ENCODE data around the gene NPRL2. TPM values are rescaled to one million over a fixed set of nuclear protein-coding genes. Genes with fewer than 3 reads are reported as not detected.

NPRL2 gene
- total RNA-seq, 1 donor from 2014 or later = 19.1 TPM

DNA sequence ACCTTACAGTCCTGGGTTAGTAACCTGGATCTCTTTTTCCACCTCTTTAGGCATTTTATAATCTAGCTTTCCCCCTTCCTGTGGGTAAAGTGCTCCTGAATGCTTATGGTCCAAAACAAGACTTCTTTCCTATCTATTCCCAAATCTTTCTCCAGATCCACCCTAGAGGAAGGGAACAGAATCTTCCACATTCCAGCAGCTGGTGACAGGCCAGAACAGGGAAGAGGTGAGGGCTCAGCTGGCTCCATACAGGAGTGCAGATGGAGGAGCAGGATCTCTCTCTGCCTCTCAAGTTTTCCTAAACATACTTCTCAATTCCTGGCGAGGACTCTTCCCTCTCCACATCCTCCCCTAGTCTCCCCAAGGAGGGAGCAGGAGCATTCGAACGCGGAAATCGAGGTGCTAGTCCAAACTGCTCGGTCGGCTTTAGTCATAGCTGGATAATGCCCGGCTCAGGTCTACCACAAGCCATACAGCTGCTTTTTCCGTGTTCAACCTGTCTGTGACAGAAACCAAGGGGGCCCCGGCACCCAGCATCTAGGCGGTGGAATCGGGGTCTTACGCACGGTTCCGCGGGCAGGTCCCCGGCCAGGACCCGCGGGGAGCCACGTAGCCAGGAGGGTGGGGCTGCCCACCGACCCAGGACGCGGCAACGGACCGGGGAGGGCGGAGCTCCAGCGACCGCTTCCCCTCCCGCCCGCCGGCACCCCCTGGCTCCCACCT is 14.0 kb downstream of the NPRL2 start:
- intact Hi-C loops (cut with DNase I) = loop anchor here (5.0 kb wide), 1 partner anchor 34 kb away; the partner anchor contains the start of gene HYAL1
- DNase-seq (ENCODE audit: low spot score) = no peak

DNA sequence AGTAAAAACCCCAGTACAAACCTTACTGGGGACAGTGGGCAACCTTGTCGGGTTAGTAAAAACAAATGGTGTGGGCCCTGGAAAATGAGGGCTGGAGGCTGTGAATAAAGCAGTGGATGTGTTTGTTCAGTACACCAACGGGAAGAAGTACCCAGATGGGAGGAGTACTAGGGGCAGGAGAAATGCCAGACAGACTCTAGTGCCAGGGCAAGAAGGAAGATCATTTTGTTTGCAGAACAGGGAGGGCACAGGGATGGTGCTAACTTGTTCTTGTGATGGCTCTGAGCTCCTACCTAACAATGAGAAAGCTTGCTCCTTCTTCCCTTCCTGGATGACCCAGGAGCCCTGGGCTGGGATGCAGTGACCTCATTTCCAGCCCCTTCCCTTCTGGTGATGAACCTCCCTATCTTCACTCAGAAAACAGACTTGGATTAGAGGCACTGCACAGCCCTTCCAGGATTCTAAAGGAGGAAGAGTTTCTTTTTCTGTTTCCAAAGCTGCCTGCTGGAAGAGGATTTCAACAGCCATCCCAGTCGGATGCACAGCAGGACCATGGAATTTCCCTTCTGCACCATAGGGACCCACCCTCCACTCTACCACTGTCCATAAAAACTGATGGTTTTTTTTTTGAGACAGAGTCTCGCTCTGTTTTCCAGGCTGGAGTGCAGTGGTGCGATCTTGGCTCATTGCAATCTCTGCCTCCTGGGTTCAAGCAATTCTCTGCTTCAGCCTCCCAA is 16.1 kb downstream of the NPRL2 start:
- no peak for DNase-seq (ENCODE audit: low spot score)
- intact Hi-C loops (cut with DNase I) = loop anchor here (5.0 kb wide), 1 partner anchor 32 kb away; the partner anchor contains the start of gene HYAL1

DNA sequence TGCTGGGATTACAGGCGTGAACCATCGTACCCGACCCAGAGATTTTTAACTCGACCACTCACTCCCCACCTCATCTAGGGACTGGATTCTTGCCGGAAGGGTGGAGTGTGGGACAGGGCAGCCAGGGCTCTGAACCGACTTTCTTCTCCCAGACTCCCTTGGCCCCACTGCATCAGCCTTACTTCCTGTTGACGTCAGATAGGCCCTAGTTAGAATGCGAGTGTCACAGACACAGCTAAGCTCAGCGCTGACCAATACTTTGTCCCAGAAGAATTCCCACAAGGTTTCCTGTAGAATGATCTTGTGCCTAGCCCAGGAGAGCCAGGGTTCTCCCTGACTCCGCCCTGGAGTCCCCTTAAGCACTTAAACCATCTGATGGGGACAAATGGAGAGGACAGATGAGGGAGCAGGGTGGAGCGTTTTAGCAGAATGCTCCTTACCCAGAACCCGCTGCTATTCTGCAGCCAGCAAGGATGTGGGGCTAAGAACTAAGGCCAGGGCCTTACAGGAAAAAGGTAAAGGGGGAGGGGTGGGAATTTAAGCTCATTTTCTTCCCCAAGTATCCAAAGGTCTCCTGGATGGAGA is 16.7 kb downstream of the NPRL2 start:
- intact Hi-C loops (cut with DNase I) = no loop called here
- no peak for DNase-seq (ENCODE audit: low spot score)

DNA sequence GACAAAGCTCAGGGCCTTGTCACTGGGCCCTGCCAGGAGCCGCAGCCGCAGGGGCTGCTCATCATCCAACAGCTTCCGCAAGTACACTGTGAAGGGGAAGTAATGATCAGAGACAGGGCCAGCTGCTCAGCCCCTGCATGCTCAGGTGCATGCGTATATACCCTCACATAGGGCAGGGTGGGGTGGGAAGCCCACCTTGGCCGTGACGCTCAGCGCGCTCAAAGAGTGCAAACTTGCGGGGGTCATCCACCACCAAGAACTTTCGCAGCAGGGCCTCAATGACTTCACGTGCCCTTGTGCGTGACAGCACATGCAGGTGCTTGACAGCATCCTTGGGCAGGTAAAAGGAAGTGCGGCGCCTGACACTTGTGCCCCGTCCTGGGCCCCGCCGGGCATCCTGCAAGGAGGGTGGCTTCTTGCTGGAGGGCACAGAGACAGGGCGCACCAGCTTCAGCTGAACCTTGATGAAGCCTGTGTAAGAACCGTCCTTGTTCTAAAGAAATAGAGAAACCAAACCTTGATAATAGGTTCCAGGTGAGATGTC is 19.1 kb downstream of the NPRL2 start:
- no peak for DNase-seq (ENCODE audit: low spot score)
- intact Hi-C loops (cut with DNase I) = no loop called here

DNA sequence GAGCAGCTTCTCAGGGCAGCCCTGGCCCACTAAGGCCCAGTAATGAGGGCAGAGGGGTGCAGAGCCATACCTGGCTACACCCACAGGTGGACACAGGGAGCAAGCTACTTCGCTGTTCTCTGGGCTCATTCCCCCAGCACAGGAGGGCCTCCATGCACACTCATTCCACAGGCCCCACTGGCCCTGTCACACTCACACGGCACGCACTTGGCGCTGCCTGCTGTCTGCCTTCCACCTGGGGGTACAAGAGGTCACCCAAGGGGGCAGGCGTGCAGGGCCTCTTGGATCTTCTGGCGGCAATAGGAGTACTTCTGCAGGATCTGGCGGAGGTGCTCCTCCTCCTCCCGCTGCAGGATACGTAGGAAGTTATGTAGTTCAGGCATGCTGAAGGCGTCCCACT is 20.2 kb downstream of the NPRL2 start:
- intact Hi-C loops (cut with DNase I) = no loop called here
- DNase-seq (ENCODE audit: low spot score) = no peak

DNA sequence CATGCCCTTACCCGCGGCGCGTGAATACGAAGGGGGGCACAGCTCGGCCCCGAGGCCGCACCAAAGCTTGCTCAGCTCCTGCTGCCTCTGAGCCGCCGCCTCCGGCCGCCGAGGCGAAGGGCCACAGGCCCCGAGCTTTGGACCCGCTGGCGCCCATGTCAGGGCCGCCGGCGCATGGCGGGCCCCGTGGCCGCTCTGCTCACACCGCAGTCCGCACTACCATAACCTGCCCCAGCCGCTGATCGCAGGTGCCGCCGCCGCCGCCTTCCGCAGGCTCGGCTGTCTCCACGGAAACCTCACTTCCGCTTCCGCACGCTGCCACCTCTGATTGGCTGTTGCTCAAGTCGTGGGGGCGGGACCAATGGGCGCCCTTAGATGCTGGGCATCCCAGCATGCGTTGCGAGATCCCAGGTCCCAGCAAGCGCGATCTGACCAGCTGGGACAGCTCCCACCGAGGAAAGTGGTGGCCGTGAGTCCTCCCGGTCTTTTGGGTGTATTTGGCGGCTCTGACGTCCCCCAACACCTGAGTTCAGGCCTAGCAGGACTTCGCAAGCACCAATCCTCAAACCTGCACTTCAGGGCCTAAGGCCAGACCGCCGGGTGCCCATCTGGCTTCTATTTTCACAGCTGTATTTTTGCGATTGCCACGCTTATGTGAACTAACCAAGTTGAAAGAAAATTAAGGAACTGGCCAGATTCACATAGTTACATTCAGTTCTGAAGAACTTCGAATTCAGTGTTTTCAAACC is 22.5 kb downstream of the NPRL2 start, which contains the start of gene TUSC2:
TSS of gene TUSC2 (minus strand) at position 281 of the 749 bp plus-strand sequence. CDS start at position 157, 124 bp downstream.
- DNase-seq (ENCODE audit: low spot score) = peak; percentile 99
- intact Hi-C loops (cut with DNase I) = loop anchor here (5.0 kb wide), 1 partner anchor 41 kb away; no protein-coding TSS in a partner anchor

DNA sequence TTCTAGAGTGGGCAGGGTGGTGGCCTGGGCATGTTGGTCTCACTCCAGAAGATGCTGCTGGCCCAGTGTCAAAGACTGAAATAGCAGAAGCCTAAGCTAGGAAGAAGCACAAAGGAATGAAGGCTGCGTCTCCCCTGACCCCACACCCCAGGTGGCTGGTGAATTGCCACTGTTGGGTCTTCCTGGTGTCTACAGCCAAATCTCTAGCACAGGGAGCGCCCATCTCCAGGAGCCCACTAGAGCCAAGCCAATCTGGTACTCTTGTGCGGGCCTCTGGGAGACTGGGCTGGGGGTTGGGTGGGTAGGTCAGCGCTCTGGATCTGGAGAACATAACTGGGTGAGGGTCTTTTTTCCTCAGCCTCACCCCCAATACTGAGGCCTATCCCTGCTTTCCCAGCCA is 23.4 kb downstream of the NPRL2 start:
- DNase-seq (ENCODE audit: low spot score) = no peak
- intact Hi-C loops (cut with DNase I) = loop anchor here (5.0 kb wide), 1 partner anchor 40 kb away; no protein-coding TSS in a partner anchor

DNA sequence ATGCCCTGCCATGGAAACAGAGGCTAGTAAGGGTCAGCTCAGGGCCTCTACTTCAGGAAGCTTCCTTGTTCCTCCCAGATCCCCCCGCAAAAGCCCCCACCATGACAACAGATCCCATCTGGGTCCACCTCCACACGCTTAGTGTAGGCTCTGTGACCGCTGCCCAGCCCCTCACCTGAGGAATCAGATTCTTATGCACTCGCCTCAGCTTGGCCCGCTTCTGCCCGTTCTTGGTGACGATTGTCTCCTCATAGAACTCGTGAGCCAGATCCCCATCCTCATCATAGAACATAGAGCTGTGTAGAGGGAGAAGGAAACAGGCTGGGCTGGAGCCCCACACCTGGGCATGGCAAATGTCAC is 24.4 kb downstream of the NPRL2 start:
- no peak for DNase-seq (ENCODE audit: low spot score)
- intact Hi-C loops (cut with DNase I) = loop anchor here (5.0 kb wide), 1 partner anchor 39 kb away; no protein-coding TSS in a partner anchor

DNA sequence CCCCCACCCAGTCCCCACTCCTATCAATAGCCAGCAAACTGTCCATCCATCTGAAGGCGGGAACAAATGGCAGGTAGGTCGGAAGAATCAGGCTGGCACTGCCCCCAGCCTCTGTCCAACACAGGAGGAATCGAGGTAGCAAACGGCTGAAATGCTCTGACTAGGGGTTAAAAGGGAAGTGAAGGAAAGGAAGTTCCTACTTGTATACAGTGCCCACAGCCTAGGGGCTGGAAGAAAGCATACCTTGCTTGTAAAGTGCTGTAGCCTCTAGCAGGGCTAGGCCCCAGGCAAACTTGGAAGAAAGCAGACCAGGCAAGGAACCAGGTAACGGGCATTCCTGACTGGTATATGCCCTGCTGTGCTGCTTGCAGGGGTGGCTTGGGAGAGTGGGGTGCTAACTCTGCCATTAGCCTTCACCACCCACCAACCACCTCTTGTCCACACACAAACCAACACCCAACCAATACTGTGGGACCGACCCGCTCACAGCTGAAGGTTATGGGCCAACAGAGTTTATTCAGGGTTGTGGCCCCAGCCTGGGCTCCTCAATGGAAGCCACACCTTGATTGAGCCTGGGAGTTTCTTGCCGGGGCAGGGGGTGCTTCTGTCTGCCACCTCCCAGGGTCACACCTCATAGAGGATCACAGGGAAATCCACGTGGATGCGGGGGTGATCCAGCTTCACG is 24.9 kb downstream of the NPRL2 start:
- DNase-seq (ENCODE audit: low spot score) = no peak
- intact Hi-C loops (cut with DNase I) = loop anchor here (2.0 to 5.0 kb wide), 2 partner anchors 38 to 51 kb away; no protein-coding TSS in a partner anchor

DNA sequence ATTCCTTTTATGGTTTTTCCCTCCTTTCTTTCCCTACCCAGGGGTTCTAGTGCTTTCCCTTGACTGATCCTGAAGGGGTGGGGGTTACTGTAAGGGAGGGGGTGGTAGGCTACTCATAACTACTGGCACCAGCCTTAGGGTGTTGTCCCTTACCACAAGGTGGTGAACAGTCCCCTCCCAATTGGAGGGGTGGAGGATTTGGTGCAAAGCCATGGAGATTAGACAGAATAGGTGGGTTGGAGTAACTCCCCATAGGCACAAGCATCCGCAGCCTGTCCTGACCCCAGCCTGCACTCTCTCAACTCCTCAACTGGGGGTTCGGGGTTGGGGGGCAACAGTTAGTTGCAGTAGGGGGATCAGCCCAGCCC is 25.5 kb downstream of the NPRL2 start:
- DNase-seq (ENCODE audit: low spot score) = no peak
- intact Hi-C loops (cut with DNase I) = loop anchor here (2.0 to 5.0 kb wide), 2 partner anchors 38 to 50 kb away; no protein-coding TSS in a partner anchor

DNA sequence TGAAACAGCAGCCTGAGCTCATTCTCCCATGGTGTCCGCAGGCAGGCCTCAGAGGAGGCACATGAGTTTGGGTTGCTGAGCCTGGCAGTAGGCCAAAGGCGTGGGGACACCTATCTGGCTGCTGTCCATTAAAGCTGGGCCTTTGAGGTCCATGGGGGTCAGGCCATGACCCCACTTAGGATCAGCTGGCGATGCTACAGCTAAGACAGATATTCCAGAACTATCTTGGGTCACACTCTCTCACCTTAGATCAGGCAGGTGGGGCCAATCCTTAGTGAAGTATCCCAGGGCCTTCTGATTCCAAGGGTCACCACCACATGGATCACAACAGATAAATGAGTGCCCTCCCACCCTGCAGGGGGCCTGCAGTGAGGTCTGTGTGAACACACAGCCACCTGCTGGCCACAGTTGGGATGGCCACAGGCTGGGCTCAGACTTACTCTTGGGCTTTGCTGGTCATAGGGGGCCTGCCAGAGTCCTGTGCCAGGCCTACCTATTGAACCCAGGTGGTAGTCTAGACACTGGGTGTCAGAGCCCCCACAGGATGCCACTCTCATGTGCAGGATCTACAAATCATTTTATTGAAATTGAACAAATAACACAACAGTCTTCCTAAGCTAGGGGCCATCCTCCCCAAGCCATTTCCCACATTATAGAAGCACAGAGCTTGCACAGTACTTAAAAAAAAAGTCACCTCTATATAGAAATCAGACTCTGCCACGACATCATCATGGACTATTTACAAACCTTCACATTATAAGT is 26.0 kb downstream of the NPRL2 start:
- intact Hi-C loops (cut with DNase I) = loop anchor here (2.0 to 5.0 kb wide), 4 partner anchors 37 to 132 kb away; partner anchors contain the start of genes GNAI2 and GNAT1
- DNase-seq (ENCODE audit: low spot score) = no peak

DNA sequence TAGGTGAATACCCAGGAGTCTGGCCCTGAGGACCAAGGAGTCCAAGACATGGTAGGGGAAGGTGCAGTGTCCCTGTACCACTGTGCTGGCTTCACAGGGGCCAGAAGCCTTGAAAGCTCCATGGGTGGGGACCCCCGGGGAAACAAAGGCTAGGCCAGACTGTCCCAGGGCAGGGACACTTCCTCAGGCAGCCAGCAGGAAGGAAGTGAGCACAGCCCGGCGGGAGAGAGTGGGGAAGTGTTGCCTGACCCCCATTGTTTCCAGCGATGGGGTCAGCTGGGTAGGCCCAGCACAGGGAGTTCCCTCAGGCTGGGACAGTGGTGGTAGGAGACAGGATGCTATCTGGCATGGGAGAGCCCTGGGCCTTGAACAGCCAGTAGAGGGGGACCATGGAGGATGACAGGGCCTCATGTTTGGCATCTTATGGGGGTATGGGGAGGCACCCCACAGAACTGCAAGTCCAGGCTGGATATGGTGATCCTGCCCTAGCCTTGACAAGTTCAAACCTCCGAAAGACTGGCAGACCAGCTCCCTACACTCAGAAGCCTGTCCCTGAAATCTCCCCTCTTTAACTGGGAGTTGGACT is 26.9 kb downstream of the NPRL2 start:
- peak; percentile 89 for DNase-seq (ENCODE audit: low spot score)
- intact Hi-C loops (cut with DNase I) = loop anchor here (1.0 to 5.0 kb wide), 4 partner anchors 23 to 131 kb away; partner anchors contain the start of genes GNAI2 and GNAT1

DNA sequence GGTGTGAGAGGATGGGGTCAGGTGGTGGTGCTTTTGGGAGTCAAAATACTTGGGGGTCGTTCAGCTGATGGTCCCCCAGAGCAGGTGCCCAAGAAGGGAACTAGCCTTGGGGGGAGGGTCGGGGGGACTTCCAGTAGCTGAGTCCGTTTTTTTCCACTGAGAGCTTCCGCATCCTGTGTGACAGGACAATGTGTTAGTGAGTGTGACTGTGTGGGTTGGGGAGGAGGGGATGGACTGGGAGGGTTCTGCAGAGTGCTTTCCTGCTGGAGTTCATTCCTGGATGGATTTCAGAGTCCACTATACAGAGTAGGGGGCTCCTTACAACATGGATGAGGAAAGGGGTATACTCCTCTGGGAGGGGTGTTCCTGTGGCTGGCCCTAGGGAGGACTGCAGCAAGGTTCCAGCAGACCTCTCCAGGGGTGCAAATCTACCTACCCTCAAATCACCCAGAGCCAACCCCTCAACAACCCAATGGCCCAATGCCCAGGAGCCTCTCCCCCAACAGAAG is 27.4 kb downstream of the NPRL2 start:
- intact Hi-C loops (cut with DNase I) = loop anchor here (1.0 to 5.0 kb wide), 3 partner anchors 23 to 131 kb away; partner anchors contain the start of genes GNAI2 and GNAT1
- no peak for DNase-seq (ENCODE audit: low spot score)

DNA sequence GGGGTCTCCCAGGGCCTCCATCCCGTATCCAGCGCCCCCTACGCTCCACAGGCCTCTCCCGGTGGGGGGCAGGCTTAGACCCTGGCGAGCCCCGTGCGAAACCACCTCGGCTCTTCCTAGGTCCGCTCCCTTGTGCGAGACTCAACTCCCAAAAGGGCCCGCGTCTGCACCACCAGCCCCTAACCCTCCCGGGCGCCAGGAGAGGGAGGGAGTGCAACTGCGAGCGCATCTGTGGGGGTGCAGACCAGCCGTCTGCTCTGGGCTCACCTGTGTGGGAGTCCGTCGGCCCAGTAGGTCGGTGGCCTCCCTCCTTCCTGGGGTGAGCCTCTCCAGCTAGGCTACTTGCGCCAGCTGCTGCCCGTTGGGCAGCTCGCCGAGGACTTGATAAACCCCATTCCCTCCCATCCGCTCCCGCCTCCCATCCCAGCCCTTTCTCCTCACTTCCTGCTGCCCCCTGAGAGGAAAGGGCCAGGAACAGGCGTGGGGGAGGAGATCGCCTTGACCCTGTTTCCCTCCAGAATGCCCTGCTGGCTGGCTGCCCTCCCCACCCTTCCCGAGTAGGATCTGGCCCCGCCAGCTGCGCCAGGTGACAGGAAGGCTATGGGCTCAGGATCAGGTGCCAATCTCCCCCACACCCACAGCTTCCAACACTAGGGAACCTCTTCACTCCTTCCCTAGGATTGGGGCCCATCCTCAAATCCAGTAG is 28.0 kb downstream of the NPRL2 start, which contains the start of gene HYAL2:
TSS of gene HYAL2 (minus strand) at position 360 of the 706 bp plus-strand sequence. CDS start 2,256 bp downstream, outside the sequence.
- no peak for DNase-seq (ENCODE audit: low spot score)
- intact Hi-C loops (cut with DNase I) = loop anchor here (1.0 to 5.0 kb wide), 3 partner anchors 22 to 130 kb away; partner anchors contain the start of genes GNAI2 and GNAT1

DNA sequence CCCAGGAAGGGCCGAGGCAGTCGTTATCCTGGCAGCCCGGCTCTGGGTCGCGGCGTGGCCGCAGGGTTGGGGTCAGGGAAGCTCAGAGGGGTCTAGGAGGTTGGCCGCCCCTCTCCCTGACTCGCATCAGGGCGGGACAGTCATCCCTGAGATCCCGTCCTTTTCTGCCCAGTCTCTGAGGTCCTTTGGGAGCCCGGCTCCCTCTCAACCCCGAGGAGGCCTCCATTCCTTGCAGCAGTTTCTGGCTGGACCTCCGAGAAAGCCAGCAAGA is 28.5 kb downstream of the NPRL2 start:
- intact Hi-C loops (cut with DNase I) = loop anchor here (5.0 kb wide), 2 partner anchors 85 to 130 kb away; partner anchors contain the start of genes GNAI2 and GNAT1
- no peak for DNase-seq (ENCODE audit: low spot score)

DNA sequence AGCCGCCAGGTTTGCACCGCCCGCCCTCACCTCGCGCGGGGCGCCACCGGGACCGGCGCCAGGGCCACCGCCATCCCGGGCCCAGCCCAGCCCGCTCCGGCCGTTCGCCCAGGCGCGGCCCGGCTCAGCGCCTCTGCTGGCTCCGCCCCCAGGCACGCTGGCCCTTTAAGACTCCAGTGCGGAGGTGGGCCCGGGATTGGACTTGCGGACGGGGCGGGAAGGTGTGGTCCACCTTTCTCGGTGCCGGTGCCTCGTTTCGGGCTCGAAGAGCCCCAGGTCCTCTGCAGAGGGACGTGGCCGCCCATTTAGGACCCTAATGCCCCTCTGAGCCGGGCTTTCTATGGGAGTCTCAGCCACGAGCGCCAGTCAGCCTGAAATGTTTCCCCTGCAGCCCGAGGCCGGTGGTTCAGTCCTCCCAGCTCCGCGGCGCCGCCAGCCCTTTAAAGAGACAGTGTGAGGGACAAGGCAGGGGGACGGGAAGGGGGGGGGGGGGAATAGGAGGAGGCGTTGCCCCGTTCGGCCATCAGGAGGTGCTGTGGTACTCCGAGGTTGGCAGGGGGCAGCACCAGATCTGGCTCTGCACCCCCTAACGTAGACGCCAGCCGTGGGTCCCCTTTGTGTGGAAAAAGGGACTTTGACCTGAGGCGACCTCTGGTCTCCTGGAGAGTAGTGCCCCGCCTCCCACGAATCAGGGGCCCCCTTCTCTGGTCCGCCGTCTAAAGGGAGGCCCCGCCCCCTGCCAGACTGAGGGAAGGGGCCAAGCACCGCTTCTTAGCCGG is 29.1 kb downstream of the NPRL2 start:
- intact Hi-C loops (cut with DNase I) = loop anchor here (5.0 kb wide), 2 partner anchors 84 to 129 kb away; partner anchors contain the start of genes GNAI2 and GNAT1
- DNase-seq (ENCODE audit: low spot score) = peak; percentile 94

Data from cardiac septum (tissue), 1 donor.